ENCODE data around the gene SLITRK2. TPM values are rescaled to one million over a fixed set of nuclear protein-coding genes. Genes with fewer than 3 reads are reported as not detected.

Gene SLITRK2
- total RNA-seq: not detected in 2 replicates

GRCh38 chrX:145817331-145818185 lies at the start of gene SLITRK2:
Gene SLITRK2 (plus strand): TSS chrX:145817829. CDS start chrX:145822426, 4,597 bp downstream.

Small RNA genes lying within 50 kb of the gene (small RNA-seq; reads per million reads assigned to genes)
- not detected for gene AL109653.1
